Caki2 (cell line): ENCODE results near the gene PA2G4. TPM values are rescaled to one million over a fixed set of nuclear protein-coding genes. Genes with fewer than 3 reads are reported as not detected.
A peak's percentile ranks its signal among the peaks of the same experiment; 100 is the strongest.
"Not testable (repeated sequence)": the region's sequence is repeated elsewhere in the genome, so short reads cannot be mapped to it uniquely, and the experiment has no call there.

Source experiments
- DNase-seq: peaks from one replicate; pipeline ENCODE4 v3.0.0-alpha.2; 2015; ENCODE audit warnings: low read depth
- in situ Hi-C: cut with HindIII; loops from 2 replicates; pipeline ENCODE4 v1.10.0; 2016; ENCODE audit warnings: low sequenced_read_pairs, low pct_unique_long_range_greater_than_20kb, mixed read lengths
- total RNA-seq: library from RNA; depleted of rRNA; stranded (reverse); fragments of >200 nt; shearing (Covaris generic); gene quantifications from 2 replicates; pipeline ENCODE4 v1.2.3, GENCODE V29; 2014; ENCODE audit warnings: low replicate concordance; rRNA removed

Gene PA2G4
- total RNA-seq = 415 and 417 TPM in 2 replicates

DNA sequence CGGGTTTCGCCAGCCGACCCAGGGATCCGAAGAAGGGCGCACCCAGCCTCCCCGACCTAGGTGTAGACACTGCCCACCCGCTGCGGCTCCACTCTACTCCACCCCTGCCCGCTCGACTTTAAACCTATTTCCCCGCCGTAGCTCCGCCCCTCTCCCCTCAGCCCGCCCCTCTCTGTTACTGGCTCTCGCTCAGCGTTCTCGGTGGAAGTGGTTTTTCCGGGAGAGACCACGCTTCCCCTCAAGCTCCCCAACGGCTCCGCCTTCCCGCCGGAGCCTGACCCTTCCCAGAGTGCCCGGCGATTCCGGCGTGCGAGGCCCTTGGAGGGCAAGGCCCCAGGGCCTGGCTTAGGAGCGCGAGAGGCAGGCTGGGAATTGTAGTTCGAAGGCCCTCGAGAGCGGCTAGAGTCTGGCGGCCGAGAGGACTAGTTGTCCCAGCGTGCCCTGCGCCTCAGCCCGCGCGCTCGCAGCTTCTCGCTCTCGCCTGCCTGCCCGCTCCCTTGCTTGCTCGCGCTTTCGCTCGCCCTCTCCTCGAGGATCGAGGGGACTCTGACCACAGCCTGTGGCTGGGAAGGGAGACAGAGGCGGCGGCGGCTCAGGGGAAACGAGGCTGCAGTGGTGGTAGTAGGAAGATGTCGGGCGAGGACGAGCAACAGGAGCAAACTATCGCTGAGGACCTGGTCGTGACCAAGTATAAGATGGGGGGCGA, at the start of gene PA2G4:
TSS of gene PA2G4 (plus strand) at position 451 of the 706 bp plus-strand sequence. CDS start at position 630, 179 bp downstream.
- in situ Hi-C loops = no loop called here
- peak; percentile 100 for DNase-seq

DNA sequence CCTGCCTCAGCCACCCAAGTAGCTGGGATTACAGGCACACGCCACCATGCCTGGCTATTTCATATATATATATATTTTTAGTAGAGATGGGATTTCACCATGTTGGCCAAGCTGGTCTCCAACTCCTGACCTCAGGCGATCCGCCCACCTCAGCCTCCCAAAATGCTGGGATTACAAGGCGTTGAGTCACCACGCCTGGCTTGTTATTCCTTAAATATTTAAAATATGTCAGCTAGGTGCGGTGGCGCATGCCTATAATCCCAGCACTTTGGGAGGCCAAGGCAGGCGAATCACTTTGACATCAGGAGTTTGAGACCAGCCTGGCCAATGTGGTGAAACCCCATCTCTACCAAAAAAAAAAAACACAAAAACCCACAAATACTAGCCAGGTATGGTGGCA, 44.4 kb upstream of the PA2G4 start:
- DNase-seq, in situ Hi-C loops: not testable (repeated sequence)

- in situ Hi-C loops = no loop called here
- DNase-seq = peak; percentile 85
Observed at GRCh38 chr12:56061982-56062381, 42.4 kb upstream of the PA2G4 start.

DNA sequence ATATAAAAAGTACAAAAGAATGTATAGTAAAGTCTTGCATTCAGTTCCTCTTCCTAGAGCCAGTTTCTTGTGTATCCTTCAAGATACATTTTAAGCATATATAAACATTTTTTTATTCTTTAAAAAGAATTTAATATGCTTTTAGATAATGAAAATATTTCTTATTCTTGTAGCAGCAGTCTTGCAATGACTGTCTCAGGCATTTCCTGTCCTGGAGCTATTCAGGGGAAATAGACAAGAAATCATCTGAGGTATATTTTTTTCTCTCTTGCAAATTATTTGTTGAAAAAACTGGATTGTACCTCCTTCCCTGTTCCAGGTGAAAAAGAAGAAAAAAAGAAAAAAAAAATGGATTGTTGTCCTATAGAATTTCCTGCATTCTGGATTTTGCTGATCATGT, 41.4 kb upstream of the PA2G4 start:
- in situ Hi-C loops = no loop called here
- DNase-seq = no peak

- in situ Hi-C loops = no loop called here
- DNase-seq = no peak
Observed at GRCh38 chr12:56071648-56072047, 32.7 kb upstream of the PA2G4 start.

GRCh38 chr12:56074396-56074795, 30.0 kb upstream of the PA2G4 start:
- no peak for DNase-seq
- in situ Hi-C loops = no loop called here

- DNase-seq = peak; percentile 49
- in situ Hi-C loops = not testable (repeated sequence)
Observed at GRCh38 chr12:56077966-56078365, 26.4 kb upstream of the PA2G4 start.

DNA sequence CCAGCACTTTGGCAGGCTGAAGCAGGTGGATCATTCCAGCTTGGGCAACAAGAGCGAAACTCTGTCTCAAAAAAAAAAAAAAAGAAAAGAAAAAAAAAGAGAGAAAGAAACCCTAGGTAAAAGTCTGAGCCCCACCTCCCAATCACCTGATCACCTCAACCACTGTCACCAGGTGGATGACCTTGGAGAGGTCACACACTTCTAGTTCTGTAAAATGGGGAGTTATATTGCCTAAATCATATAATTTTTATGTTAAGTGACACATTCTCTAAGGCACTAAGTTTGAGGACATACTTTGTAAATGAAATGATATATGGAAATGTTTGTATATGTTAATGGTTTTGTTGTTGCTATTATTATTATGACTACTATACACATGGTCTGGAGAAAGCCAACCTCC, 25.9 kb upstream of the PA2G4 start:
- in situ Hi-C loops = no loop called here

DNA sequence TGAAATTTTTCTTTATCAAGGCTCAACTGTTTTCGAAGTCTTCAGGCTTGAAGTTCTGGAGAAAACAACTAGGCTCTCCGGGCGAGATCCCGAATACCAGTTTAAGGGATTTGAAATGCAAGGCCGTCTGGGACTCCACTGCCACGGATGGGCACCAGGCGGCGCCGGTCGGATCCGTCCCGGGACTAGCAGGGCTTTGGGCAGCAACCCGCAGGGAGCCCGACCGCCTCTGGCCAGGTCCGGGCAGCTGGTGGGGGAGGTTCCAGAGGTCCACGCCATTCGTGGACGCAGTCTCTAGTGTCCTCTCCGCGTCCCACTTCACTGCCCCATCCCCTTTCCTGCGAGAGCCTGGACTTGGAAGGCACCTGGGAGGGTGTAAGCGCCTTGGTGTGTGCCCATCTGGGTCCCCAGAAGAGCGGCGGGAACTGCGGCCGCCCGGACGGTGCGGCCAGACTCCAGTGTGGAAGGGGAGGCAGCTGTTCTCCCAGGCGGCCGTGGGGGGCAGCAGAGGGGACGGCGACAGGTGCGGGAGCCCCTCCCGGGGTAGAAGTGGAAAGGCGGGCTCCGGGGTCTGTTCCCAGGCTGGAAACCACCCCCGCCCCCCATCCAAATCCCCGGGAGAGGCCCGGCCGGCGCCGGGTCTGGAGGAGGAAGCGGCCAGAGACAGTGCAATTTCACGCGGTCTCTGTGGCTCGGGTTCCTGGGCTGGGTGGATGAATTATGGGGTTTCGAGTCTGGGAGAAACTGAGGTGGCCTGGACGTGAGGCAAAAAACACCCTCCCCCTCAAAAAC, 25.2 kb upstream of the PA2G4 start:
- DNase-seq = peak; percentile 92
- in situ Hi-C loops = no loop called here

More for the DNA sequence above, 25.9 kb upstream of the PA2G4 start:
- no peak for DNase-seq

DNA sequence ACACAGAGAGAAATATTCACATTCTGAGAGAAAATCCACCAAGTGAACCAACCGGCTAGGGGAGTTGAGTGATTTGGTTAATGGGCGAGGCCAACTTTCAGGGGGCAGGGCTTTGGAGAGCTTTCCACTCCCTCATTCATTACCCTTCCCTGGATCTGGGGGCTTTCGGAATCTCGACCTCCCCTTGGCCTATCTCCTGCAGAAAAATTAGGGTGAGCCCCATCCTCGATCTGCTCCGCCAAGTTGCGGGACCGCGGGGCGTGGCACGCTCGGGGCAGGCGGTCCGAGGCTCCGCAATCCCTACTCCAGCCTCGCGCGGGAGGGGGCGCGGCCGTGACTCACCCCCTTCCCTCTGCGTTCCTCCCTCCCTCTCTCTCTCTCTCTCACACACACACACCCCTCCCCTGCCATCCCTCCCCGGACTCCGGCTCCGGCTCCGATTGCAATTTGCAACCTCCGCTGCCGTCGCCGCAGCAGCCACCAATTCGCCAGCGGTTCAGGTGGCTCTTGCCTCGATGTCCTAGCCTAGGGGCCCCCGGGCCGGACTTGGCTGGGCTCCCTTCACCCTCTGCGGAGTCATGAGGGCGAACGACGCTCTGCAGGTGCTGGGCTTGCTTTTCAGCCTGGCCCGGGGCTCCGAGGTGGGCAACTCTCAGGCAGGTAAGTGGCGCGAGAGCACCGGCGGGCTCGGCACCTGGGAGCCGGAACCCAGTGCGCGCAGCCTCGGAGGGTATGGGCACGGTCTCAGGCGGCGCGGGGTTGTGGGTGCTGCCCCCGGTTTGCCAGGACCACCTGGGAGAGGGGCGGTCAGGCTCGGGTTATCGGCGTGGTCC, 24.4 kb upstream of the PA2G4 start, which contains the start of gene ERBB3:
TSS of gene ERBB3 (plus strand) at position 443 of the 833 bp plus-strand sequence. CDS start at position 579, 136 bp downstream.
- peak; percentile 93 for DNase-seq
- in situ Hi-C loops = no loop called here

DNA sequence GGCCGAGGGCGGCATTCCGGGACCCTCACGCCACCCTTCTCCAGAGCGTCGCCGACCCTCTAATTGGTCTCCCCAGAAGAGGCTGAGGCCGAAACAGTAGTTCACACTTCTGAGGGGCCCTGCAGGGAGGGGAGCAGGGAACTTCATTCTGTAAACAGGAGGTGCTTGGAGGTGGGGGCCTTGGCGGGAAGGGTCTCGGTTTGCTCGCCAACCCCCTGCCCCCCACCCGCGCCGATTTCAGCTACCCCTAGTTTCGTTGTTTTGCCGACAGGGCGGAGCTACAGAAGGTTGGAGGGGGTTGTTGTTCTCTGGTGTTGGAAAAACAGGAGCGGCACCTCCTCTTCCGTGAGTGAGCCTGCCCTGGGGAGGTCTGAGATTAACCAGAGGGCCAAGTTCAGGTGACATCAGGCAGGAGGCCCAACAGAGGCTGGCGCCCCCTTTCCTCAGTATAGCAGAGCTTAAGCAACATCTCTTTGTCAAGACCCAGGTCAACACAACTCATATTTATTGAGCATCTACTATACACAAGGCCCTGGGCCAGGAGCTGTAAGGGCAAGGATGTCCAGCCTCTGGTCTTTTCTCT, 23.7 kb upstream of the PA2G4 start:
- no peak for DNase-seq
- in situ Hi-C loops = no loop called here

- no peak for DNase-seq
- in situ Hi-C loops = no loop called here
Observed at GRCh38 chr12:56081393-56082347, 22.7 kb upstream of the PA2G4 start.

- in situ Hi-C loops = no loop called here
- no peak for DNase-seq
Observed at GRCh38 chr12:56082382-56082781, 22.0 kb upstream of the PA2G4 start.

DNA sequence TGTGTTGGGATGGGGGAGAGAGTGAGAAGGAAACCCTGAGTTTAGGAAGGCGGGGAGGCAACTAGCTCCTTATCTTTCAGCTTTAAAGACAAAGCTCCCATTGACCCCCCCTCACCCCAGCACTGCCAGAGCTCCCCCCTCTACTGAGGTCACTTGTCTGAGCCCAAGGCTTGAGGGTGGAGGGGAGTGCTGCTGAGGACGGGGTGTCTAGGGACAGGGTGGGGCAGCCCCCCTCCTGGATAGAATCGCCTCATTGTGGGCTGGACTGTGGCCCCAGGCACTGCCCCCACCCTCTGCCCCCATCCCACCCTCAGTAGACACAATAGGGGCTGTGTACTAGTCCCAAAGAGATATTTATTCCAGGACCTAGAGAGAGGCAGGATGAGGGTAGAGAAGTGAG, 21.4 kb upstream of the PA2G4 start:
- in situ Hi-C loops = no loop called here
- no peak for DNase-seq

DNA sequence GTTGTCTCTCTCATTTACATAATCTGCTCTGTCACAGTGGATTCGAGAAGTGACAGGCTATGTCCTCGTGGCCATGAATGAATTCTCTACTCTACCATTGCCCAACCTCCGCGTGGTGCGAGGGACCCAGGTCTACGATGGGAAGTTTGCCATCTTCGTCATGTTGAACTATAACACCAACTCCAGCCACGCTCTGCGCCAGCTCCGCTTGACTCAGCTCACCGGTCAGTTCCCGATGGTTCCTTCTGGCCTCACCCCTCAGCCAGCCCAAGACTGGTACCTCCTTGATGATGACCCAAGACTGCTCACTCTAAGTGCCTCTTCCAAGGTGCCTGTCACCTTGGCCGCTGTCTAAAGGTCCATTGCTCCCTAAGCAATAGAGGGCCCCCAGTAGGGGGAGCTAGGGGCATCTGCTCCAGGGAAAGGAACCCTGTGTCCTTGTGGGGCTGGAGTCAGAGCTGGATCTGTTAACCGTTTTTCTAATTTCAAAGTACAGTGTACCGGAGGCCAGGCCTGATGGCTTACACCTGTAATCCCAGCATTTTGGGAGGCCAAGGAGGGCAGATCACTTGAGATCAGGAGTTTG, 19.3 kb upstream of the PA2G4 start:
- no peak for DNase-seq
- in situ Hi-C loops = no loop called here

- in situ Hi-C loops = no loop called here
- DNase-seq = peak; percentile 16
Observed at GRCh38 chr12:56086096-56086495, 18.3 kb upstream of the PA2G4 start.

DNA sequence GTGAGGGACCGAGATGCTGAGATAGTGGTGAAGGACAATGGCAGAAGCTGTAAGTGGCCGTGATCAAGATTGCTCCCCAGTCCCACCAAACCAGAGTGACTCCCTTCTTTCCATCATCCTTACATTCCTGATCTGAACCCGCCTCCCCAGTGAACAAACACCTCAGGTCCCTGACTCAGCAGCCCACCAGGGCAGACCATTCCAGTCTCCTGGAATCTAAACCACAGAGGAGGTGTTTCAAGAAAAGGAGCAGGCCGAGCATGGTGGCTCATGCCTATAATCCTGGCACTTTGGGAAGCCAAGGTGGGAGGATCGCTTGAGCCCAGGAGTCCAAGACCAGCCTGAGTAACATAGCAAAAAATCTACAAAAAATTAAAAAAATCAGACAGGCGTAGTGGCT, 17.8 kb upstream of the PA2G4 start:
- DNase-seq = no peak
- in situ Hi-C loops = no loop called here
